ENCODE measurements around the gene OR2V2. TPM values are rescaled to one million over a fixed set of nuclear protein-coding genes. Genes with fewer than 3 reads are reported as not detected.

Gene OR2V2
- total RNA-seq, 2 experiments from 2014 or later: not detected

- ATAC-seq (ENCODE audit: poor library complexity) (peak; percentile 63), DNase-seq (peak; percentile 49 to 94 (median 62))
- H3K27ac Mint-ChIP-seq: peak overlapping the region; percentile 99
- H3K36me3 Mint-ChIP-seq (ENCODE audit: low read depth): peaks cover 31% of the 10 kb centered on the region
- POLR2A ChIA-PET: interaction anchor here (0.6 to 8.3 kb wide), 13 partner anchors 9 to 397 kb away, joined by 3 to 292 read pairs (median 14); partner anchors contain the start of genes RACK1, TRIM41 and TRIM52
- Histone ChIP-seq H3K27ac (ENCODE audit: low read depth in 1 of 2, low read length in 2 of 2) (peak overlapping the region; percentile 22 to 49), H3K9me3 (ENCODE audit: control insufficient read depth in 1 of 2, insufficient read depth in 1 of 2, low read length in 2 of 2) (no peaks in the 10 kb centered on the region), H3K4me1 (ENCODE audit: insufficient read depth, low read length) (peaks cover 39% of the 10 kb centered on the region), H3K27me3 (ENCODE audit: control insufficient read depth in 1 of 2, insufficient read depth in 2 of 2, low read length in 2 of 2) (peaks cover 0 to 9% of the 10 kb centered on the region in 2 experiments), H3K36me3 (ENCODE audit: insufficient read depth, low read length) (no peaks in the 10 kb centered on the region), H3K4me3 (ENCODE audit: low read length) (peak overlapping the region; percentile 59)
- CTCF ChIA-PET: interaction anchor here (0.8 to 2.7 kb wide), 9 partner anchors 9 to 375 kb away, joined by 3 to 15 read pairs (median 5); no protein-coding TSS in a partner anchor
- no peak for TF ChIP-seq CTCF (IDR thresholded peaks at IDR 0.05)
- peaks cover 29% of the 10 kb centered on the region for H3K27me3 Mint-ChIP-seq
- peaks cover 3% of the 10 kb centered on the region for H3K9me3 Mint-ChIP-seq
- peaks cover 41% of the 10 kb centered on the region for H3K4me1 Mint-ChIP-seq (ENCODE audit: low read depth)
- intact Hi-C loops (cut with DNase I, micrococcal nuclease): loop anchor here (1.0 to 5.0 kb wide), 5 partner anchors 11 to 35 kb away; partner anchors contain the start of genes RACK1 (in 1 of the 2) and TRIM41 (in 1 of the 2)
- H3K4me3 Mint-ChIP-seq: peak overlapping the region; percentile 95
Measured at GRCh38 chr5:181207214-181207959, 60.0 kb downstream of the OR2V2 start.

- CTCF ChIA-PET: interaction anchor here (0.9 to 2.7 kb wide), 5 partner anchors 16 to 48 kb away, joined by 3 to 15 read pairs (median 5); no protein-coding TSS in a partner anchor
- H3K4me1 ChIP-seq (ENCODE audit: insufficient read depth, low read length): peaks cover 39% of the 10 kb centered on the region
- H3K36me3 Mint-ChIP-seq (ENCODE audit: low read depth): peaks cover 31% of the 10 kb centered on the region
- no peak overlapping the region for H3K4me3 ChIP-seq (ENCODE audit: low read length)
- intact Hi-C loops (cut with DNase I, micrococcal nuclease): loop anchor here (1.0 to 5.0 kb wide), 5 partner anchors 10 to 34 kb away; partner anchors contain the start of genes RACK1 (in 1 of the 2) and TRIM41 (in 1 of the 2)
- H3K4me3 Mint-ChIP-seq: peak overlapping the region; percentile 95
- no peak for TF ChIP-seq CTCF (IDR thresholded peaks at IDR 0.05)
- DNase-seq (no peak), ATAC-seq (ENCODE audit: poor library complexity) (no peak)
- no peaks in the 10 kb centered on the region for H3K9me3 ChIP-seq (ENCODE audit: control insufficient read depth in 1 of 2, insufficient read depth in 1 of 2, low read length in 2 of 2)
- H3K27me3 ChIP-seq (ENCODE audit: control insufficient read depth in 1 of 2, insufficient read depth in 2 of 2, low read length in 2 of 2): peaks cover 0 to 9% of the 10 kb centered on the region in 2 experiments
- peaks cover 41% of the 10 kb centered on the region for H3K4me1 Mint-ChIP-seq (ENCODE audit: low read depth)
- H3K27me3 Mint-ChIP-seq: peaks cover 29% of the 10 kb centered on the region
- H3K27ac ChIP-seq (ENCODE audit: low read depth in 1 of 2, low read length in 2 of 2): no peak overlapping the region
- H3K27ac Mint-ChIP-seq: peak overlapping the region; percentile 99
- POLR2A ChIA-PET: interaction anchor here (0.6 to 8.3 kb wide), 11 partner anchors 9 to 398 kb away, joined by 3 to 292 read pairs (median 15); partner anchors contain the start of genes RACK1, TRIM41 and TRIM52
- H3K9me3 Mint-ChIP-seq: peaks cover 3% of the 10 kb centered on the region
- no peaks in the 10 kb centered on the region for H3K36me3 ChIP-seq (ENCODE audit: insufficient read depth, low read length)
Measured at GRCh38 chr5:181207960-181208253, 60.5 kb downstream of the OR2V2 start.

Other genes starting within 250 kb of the OR2V2 start
- gene BTNL8, start 248.4 kb upstream of the OR2V2 start, total RNA-seq: not detected
- gene BTNL3, start 158.7 kb upstream of the OR2V2 start, total RNA-seq: not detected
- gene BTNL9, start 107.3 kb upstream of the OR2V2 start, total RNA-seq: not detected
- not detected for gene OR2V1, start 16.4 kb upstream of the OR2V2 start, total RNA-seq
- gene TRIM7, start 57.6 kb downstream of the OR2V2 start, total RNA-seq: 1 to 10 TPM; 3.4 to 3.8 TPM
- 10 to 100 TPM; 21.4 to 24.0 TPM for gene TRIM41, start 75.7 kb downstream of the OR2V2 start, total RNA-seq
- gene RACK1, start 96.3 kb downstream of the OR2V2 start, total RNA-seq: 1,000 to 10,000 TPM; 2,499 to 2,682 TPM
- 10 to 100 TPM; 35.9 to 37.6 TPM for gene TRIM52, start 113.6 kb downstream of the OR2V2 start, total RNA-seq
- gene OR4F3, start 219.7 kb downstream of the OR2V2 start, total RNA-seq: not detected